MM.1S (cell line): Measurements from ENCODE around the gene ARHGAP1.

Experiments
- DNase-seq: peaks from one replicate; pipeline ENCODE4 v3.0.0-alpha.2; 2015
- H2AFZ ChIP-seq: fragments of 300-600 bp; sonication (generic); 2 replicates; pipeline ENCODE4 v1.6.0; 2016; ENCODE audit warnings: antibody characterized with exemption, low read length
- H3F3A ChIP-seq: fragments of 300-600 bp; sonication (generic); 2 replicates; pipeline ENCODE4 v1.6.1; 2016; ENCODE audit warnings: mild to moderate bottlenecking, antibody characterized with exemption, low read length, moderate library complexity, mixed read lengths; ENCODE audit not compliant: insufficient read depth
- H3K27ac ChIP-seq: fragments of 300-600 bp; sonication (generic); 2 replicates; pipeline ENCODE4 v1.5.1; 2016; ENCODE audit warnings: mild to moderate bottlenecking, low read length
- H3K27me3 ChIP-seq: fragments of 300-600 bp; sonication (generic); replicated peaks from 2 replicates; pipeline ENCODE4 v1.6.0; 2016; ENCODE audit warnings: low read length; ENCODE audit not compliant: insufficient read depth
- H3K36me3 ChIP-seq: fragments of 300-600 bp; sonication (generic); replicated peaks from 2 replicates; pipeline ENCODE4 v1.6.1; 2016; ENCODE audit warnings: mild to moderate bottlenecking, low read length, mixed read lengths; ENCODE audit not compliant: insufficient read depth
- H3K4me1 ChIP-seq: fragments of 300-600 bp; sonication (generic); 2 replicates; pipeline ENCODE4 v1.6.1; 2016; ENCODE audit warnings: low read length, mixed read lengths
- H3K4me2 ChIP-seq: fragments of 300-600 bp; sonication (generic); 2 replicates; pipeline ENCODE4 v1.6.0; 2016; ENCODE audit warnings: low read depth, low read length
- H3K4me3 ChIP-seq: fragments of 300-600 bp; sonication (generic); 2 replicates; pipeline ENCODE4 v1.5.1; 2016; ENCODE audit warnings: low read length, mixed read lengths
- H3K79me2 ChIP-seq: fragments of 300-600 bp; sonication (generic); 2 replicates; pipeline ENCODE4 v1.6.1; 2016; ENCODE audit warnings: mixed run types, low read length, mixed read lengths
- H3K9ac ChIP-seq: fragments of 300-600 bp; sonication (generic); 2 replicates; pipeline ENCODE4 v1.6.1; 2016; ENCODE audit warnings: low read length, mixed read lengths
- H3K9me2 ChIP-seq: fragments of 300-600 bp; sonication (generic); replicated peaks from 2 replicates; pipeline ENCODE4 v1.6.1; 2016; ENCODE audit warnings: mild to moderate bottlenecking, low read length, mixed read lengths; ENCODE audit not compliant: insufficient read depth
- H3K9me3 ChIP-seq: fragments of 300-600 bp; sonication (generic); replicated peaks from 2 replicates; pipeline ENCODE4 v1.6.1; 2016; ENCODE audit warnings: mild to moderate bottlenecking, low read length, mixed read lengths; ENCODE audit not compliant: insufficient read depth
- H4K20me1 ChIP-seq: fragments of 300-600 bp; sonication (generic); 2 replicates; pipeline ENCODE4 v1.6.1; 2016; ENCODE audit warnings: mild to moderate bottlenecking, low read length, moderate library complexity, mixed read lengths; ENCODE audit not compliant: insufficient read depth
- EZH2 ChIP-seq: fragments of 300-600 bp; sonication (generic); optimal IDR thresholded peaks from 2 replicates; pipeline ENCODE3; 2017; ENCODE audit warnings: low read depth, mild to moderate bottlenecking, antibody characterized with exemption, low read length, mixed read lengths
- EZH2phosphoT487 ChIP-seq: fragments of 300-600 bp; sonication (generic); IDR thresholded peaks from 2 replicates; pipeline ENCODE4 v1.6.1; 2018; ENCODE audit warnings: antibody characterized with exemption, low read length
- TF ChIP-seq, protein P1 (sequence below): fragments of 300-600 bp; sonication (generic); IDR thresholded peaks from 2 replicates; pipeline ENCODE4 v1.5.1; 2016; ENCODE audit warnings: antibody characterized with exemption, low read length, mixed read lengths

Gene ARHGAP1

DNA sequence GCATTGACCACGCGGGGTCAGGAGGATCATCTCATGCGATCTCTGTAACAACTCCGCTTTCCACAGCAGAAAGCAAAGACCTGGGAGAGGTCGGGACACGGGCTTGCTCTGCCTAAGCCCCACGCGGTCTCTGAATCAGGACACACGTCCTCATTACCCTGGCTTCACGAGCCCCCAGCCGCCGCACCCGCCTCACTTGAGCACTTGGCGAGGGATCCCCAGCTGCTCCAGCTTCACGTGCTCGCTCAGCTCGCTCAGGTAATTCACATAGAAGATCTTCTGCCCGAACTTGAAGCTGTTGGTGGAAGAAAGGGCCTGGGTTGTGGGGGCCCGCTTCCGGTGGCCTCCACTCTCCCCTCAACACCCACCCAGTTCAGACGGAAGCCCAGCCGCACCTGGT lies 19.6 kb downstream of the ARHGAP1 start:
- no peak overlapping the region for H3K4me2 ChIP-seq
- no peaks in the 10 kb centered on the region for H3K9me3 ChIP-seq
- H3K9me2 ChIP-seq = no peaks in the 10 kb centered on the region
- DNase-seq = no peak
- H3K27me3 ChIP-seq = no peaks in the 10 kb centered on the region
- no peaks in the 10 kb centered on the region for H3K36me3 ChIP-seq
- TF ChIP-seq EZH2phosphoT487 (no peak), EZH2 (no peak)
- TF ChIP-seq, protein P1, sequence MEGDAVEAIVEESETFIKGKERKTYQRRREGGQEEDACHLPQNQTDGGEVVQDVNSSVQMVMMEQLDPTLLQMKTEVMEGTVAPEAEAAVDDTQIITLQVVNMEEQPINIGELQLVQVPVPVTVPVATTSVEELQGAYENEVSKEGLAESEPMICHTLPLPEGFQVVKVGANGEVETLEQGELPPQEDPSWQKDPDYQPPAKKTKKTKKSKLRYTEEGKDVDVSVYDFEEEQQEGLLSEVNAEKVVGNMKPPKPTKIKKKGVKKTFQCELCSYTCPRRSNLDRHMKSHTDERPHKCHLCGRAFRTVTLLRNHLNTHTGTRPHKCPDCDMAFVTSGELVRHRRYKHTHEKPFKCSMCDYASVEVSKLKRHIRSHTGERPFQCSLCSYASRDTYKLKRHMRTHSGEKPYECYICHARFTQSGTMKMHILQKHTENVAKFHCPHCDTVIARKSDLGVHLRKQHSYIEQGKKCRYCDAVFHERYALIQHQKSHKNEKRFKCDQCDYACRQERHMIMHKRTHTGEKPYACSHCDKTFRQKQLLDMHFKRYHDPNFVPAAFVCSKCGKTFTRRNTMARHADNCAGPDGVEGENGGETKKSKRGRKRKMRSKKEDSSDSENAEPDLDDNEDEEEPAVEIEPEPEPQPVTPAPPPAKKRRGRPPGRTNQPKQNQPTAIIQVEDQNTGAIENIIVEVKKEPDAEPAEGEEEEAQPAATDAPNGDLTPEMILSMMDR = no peak
- H3K27ac ChIP-seq = no peak overlapping the region
- H2AFZ ChIP-seq = no peak overlapping the region
- H3K9ac ChIP-seq = no peak overlapping the region
- no peak overlapping the region for H3K4me3 ChIP-seq
- no peaks in the 10 kb centered on the region for H3K4me1 ChIP-seq
- no peaks in the 10 kb centered on the region; the same call in 1 of the 2 replicates for H3F3A ChIP-seq
- no peaks in the 10 kb centered on the region for H3K79me2 ChIP-seq
- no peaks in the 10 kb centered on the region for H4K20me1 ChIP-seq

DNA sequence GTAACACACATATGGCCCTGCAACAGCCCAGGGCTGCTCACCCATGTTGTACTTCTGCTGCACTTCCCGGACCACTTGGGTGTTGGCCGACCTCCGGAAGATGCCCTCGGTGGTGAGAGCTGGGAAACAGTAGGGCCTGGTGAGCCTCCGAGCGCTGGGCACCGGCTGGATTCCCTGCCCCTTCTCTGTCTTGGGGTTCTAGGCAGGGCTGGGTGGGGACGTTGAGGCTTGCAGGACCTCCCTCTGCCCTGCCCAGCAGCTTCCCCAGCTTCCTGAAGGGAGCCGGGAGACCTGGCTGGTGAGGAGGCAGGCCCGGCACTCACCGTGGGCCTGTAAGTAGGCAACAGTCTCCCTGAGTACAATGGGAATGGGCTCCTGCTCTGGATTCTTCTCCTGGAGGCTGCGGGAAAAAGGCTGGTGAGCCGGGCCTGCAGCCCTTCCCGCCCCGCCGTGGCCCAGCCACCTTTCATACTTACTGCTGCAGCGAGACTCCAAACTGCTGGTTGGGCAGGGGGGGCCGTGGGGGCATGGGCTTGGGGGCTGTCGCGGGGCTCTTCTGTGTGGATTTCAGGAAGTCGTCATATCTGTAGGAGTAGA lies 20.2 kb downstream of the ARHGAP1 start:
- Histone ChIP-seq H3K4me2 (no peak overlapping the region), H3K9me3 (no peaks in the 10 kb centered on the region), H3K27ac (no peak overlapping the region), H3F3A (no peaks in the 10 kb centered on the region; the same call in 1 of the 2 replicates), H3K4me3 (no peak overlapping the region), H3K4me1 (no peaks in the 10 kb centered on the region), H3K36me3 (no peaks in the 10 kb centered on the region), H3K27me3 (no peaks in the 10 kb centered on the region), H3K79me2 (no peaks in the 10 kb centered on the region), H3K9me2 (no peaks in the 10 kb centered on the region), H2AFZ (no peak overlapping the region), H4K20me1 (no peaks in the 10 kb centered on the region), H3K9ac (no peak overlapping the region)
- TF ChIP-seq, protein P1 = no peak
- no peak for TF ChIP-seq EZH2phosphoT487
- no peak for TF ChIP-seq EZH2
- no peak for DNase-seq

DNA sequence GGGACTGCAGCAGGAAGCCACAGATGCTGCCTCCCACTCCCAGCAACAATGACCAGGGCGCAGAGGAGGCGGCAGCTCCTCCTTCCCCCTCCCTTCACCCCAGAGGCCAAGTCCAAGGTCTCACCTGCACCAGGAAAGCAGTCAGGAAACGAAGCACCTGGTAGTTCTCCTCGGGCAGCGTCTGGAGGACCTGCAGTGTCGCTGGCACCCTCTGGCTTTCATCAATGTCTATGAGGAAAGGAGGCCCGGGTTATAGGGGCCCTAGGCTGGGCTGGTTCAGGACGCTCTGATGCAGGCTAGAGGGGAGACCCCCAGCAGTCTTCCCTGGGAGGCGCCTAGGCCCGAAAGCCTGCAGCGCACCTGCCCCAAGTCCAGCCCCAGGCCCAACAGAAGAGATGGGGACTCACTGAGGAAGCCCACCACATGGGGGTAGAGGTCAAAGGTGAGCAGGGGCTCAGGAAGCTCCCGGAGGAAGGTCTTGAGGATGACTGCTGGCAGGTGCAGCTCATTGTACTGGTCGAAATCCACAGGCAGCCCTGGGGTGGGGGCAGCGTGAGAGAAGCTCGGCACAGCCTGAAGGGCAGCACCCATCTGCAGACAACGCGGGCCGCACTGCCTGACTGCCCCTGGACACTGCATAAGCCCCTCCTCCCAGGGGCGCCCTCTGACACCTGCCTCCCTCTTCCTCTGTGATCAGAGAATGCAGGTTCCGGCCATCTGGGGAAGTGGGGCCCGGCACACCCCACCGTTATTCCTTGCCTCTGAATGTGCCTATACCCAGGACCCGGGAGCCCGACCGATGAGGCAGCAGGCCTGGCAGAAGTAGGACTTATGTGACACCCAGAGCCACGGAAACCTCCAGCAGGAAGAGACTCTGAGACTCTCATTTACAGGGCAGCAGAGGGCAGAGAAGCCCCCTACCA lies 20.9 kb downstream of the ARHGAP1 start:
- no peak overlapping the region for H3K4me3 ChIP-seq
- no peak overlapping the region for H3K27ac ChIP-seq
- no peaks in the 10 kb centered on the region for H3K36me3 ChIP-seq
- no peaks in the 10 kb centered on the region; the same call in 1 of the 2 replicates for H3F3A ChIP-seq
- DNase-seq = no peak
- H3K9me2 ChIP-seq = no peaks in the 10 kb centered on the region
- H3K4me2 ChIP-seq = no peak overlapping the region
- H3K9me3 ChIP-seq = no peaks in the 10 kb centered on the region
- H3K9ac ChIP-seq = no peak overlapping the region
- TF ChIP-seq, protein P1 = no peak
- no peak for TF ChIP-seq EZH2phosphoT487
- TF ChIP-seq EZH2 = no peak
- H4K20me1 ChIP-seq = no peaks in the 10 kb centered on the region
- no peaks in the 10 kb centered on the region for H3K79me2 ChIP-seq
- H3K27me3 ChIP-seq = no peaks in the 10 kb centered on the region
- H2AFZ ChIP-seq = no peak overlapping the region
- no peaks in the 10 kb centered on the region for H3K4me1 ChIP-seq
